Transverse colon (tissue), 4 donors: ENCODE measurements around the gene FBXL16. TPM values are rescaled to one million over a fixed set of nuclear protein-coding genes. Genes with fewer than 3 reads are reported as not detected.
A peak's percentile ranks its signal among the peaks of the same experiment; 100 is the strongest.

Experiments
- DNase-seq: peaks from one replicate; pipeline ENCODE4 v3.0.0-alpha.2; 2019
- H3K27ac ChIP-seq, 4 donors: fragments of 200-600 bp; sonication (generic); 2 replicates each; pipeline ENCODE4 v1.5.1; 2016 to 2018; ENCODE audit warnings: inconsistent platforms in 4 of 4
- H3K27me3 ChIP-seq: fragments of 200-600 bp; sonication (generic); 2 replicates; pipeline ENCODE4 v1.5.1; 2017; ENCODE audit warnings: inconsistent platforms
- H3K36me3 ChIP-seq, 4 donors: fragments of 200-600 bp; sonication (generic); 2 replicates each; pipeline ENCODE4 v1.5.1; 2017 to 2019; ENCODE audit warnings: inconsistent platforms in 4 of 4
- H3K4me1 ChIP-seq, 4 donors: fragments of 200-600 bp; sonication (generic); 2 replicates each; pipeline ENCODE4 v1.5.1; 2017 to 2020; ENCODE audit warnings: inconsistent platforms in 4 of 4
- H3K4me3 ChIP-seq, 4 donors: fragments of 200-600 bp; sonication (generic); 1 replicate in 1 of 4; 2 replicates in 3 of 4; pipeline versions ENCODE4 v1.5.1 to v1.6.1; 2017 to 2019; ENCODE audit warnings: inconsistent platforms in 4 of 4
- H3K9me3 ChIP-seq, 2 donors: fragments of 200-600 bp; sonication (generic); 2 replicates each; pipeline ENCODE4 v1.5.1; 2017 to 2019; ENCODE audit warnings: inconsistent platforms in 2 of 2
- CTCF ChIP-seq, 5 experiments: fragments of 200-600 bp in 3 of 5; fragments of 450-650 bp in 2 of 5; sonication (generic) in 3 of 5; IDR thresholded peaks; 1 replicate in 2 of 5; 2 replicates in 3 of 5; pipeline ENCODE4 v1.5.1; 2016 to 2017; ENCODE audit warnings: antibody characterized with exemption in 5 of 5, inconsistent platforms in 3 of 5, mild to moderate bottlenecking in 2 of 5, moderate library complexity in 1 of 5
- EP300 ChIP-seq: sonication (generic); formaldehyde crosslinking; IDR thresholded peaks from one replicate; pipeline ENCODE4 v1.6.1; 2017; ENCODE audit warnings: antibody characterized with exemption, low read depth
- POLR2A ChIP-seq: fragments of 450-650 bp; IDR thresholded peaks from one replicate; pipeline ENCODE4 v1.6.1; 2016; ENCODE audit warnings: antibody characterized with exemption, mild to moderate bottlenecking, moderate library complexity
- POLR2AphosphoS5 ChIP-seq, 3 donors: sonication (generic); formaldehyde crosslinking; IDR thresholded peaks; one replicate each; pipeline ENCODE4 v1.6.1; 2016; ENCODE audit warnings: antibody characterized with exemption in 3 of 3
- WGBS, 2 donors: methylation state at CpG; one replicate each; pipeline ENCODE4 v1.1.5; 2018; ENCODE audit warnings: low coverage in 1 of 2; 5-methylcytosine and 5-hydroxymethylcytosine counted together
- in situ Hi-C, 4 donors: fragments of 200-750 bp; cut with MboI; loops; one replicate each; pipeline versions ENCODE4 v1.15.0 to v1.15.1; 2017; ENCODE audit warnings: low sequenced_read_pairs in 3 of 4, low pct_ligation_motif_present in 1 of 4, low pct_unique_long_range_greater_than_20kb in 1 of 4
- intact Hi-C: fragments of 100-400 bp; cut with DNase I; formaldehyde crosslinking; loops from one replicate; pipeline ENCODE4 v1.15.1; 2023; ENCODE audit warnings: low total_unique reads
- total RNA-seq, 4 donors: library from RNA; depleted of rRNA; stranded (reverse); fragments of >200 nt; gene quantifications; one replicate each; pipeline ENCODE4 v1.1.0, GENCODE V29; 2016

The FBXL16 gene
- total RNA-seq, 4 donors from 2014 or later = 0.60 to 3.5 (median 1.6) TPM; not detected in 1

GRCh38 chr16:720447-720989, 14.9 kb upstream of the FBXL16 start:
- peak; percentile 46 for DNase-seq
- in situ Hi-C loops (no loop called here), intact Hi-C loops (no loop called here)
- peaks cover 30 to 51% (median 46%) of the 10 kb centered on the region in 4 donors for H3K4me1 ChIP-seq
- no peaks in the 10 kb centered on the region for H3K36me3 ChIP-seq
- peak overlapping the region; percentile 90 to 94 (median 93) for H3K27ac ChIP-seq
- TF ChIP-seq POLR2A = no peak
- no peak for TF ChIP-seq POLR2AphosphoS5 (IDR thresholded peaks at IDR 0.05)
- TF ChIP-seq CTCF (IDR thresholded peaks at IDR 0.05) = no peak
- TF ChIP-seq EP300 = no peak
- H3K4me3 ChIP-seq = peak overlapping the region; percentile 37 to 83 (median 68)
- peaks cover 31% of the 10 kb centered on the region for H3K27me3 ChIP-seq
- no peaks in the 10 kb centered on the region for H3K9me3 ChIP-seq
- 3% methylated on average over 6 of the region's 38 CpGs; no CpG with 5 or more reads in 1 of the 2 donors for WGBS, 2 donors

- intact Hi-C loops = no loop called here
Observed at GRCh38 chr16:719815-720446, 14.3 kb upstream of the FBXL16 start.

GRCh38 chr16:718922-719321, 13.3 kb upstream of the FBXL16 start:
- H3K27ac ChIP-seq = peak overlapping the region; percentile 49 to 94 (median 93)
- in situ Hi-C loops (loop anchor here in 1 of 4 donors (10.0 kb wide), 1 partner anchor 66 kb away; the partner anchor contains the start of genes CHTF18 and RPUSD1), intact Hi-C loops (no loop called here)
- peaks cover 30 to 61% (median 54%) of the 10 kb centered on the region in 4 donors for H3K4me1 ChIP-seq
- peak in 1 of 3 donors; percentile 46 for TF ChIP-seq POLR2AphosphoS5 (IDR thresholded peaks at IDR 0.05)
- TF ChIP-seq EP300 = no peak
- peak; percentile 12 for TF ChIP-seq POLR2A
- H3K36me3 ChIP-seq = no peaks in the 10 kb centered on the region
- peaks cover 26% of the 10 kb centered on the region for H3K27me3 ChIP-seq
- DNase-seq = peak; percentile 77
- H3K9me3 ChIP-seq = no peaks in the 10 kb centered on the region
- WGBS, 2 donors = 63% methylated on average over 6 of the region's 6 CpGs; no CpG with 5 or more reads in 1 of the 2 donors
- no peak overlapping the region for H3K4me3 ChIP-seq

More at GRCh38 chr16:719815-720446, 14.3 kb upstream of the FBXL16 start:
- Histone ChIP-seq H3K9me3 (no peaks in the 10 kb centered on the region), H3K27ac (peak overlapping the region; percentile 90 to 94 (median 93)), H3K27me3 (peaks cover 27% of the 10 kb centered on the region), H3K4me1 (peaks cover 30 to 54% (median 49%) of the 10 kb centered on the region in 4 donors), H3K4me3 (peak overlapping the region; percentile 37 to 83 (median 68)), H3K36me3 (no peaks in the 10 kb centered on the region)
- peak; percentile 34 for DNase-seq
- WGBS, 2 donors = 0 to 12% methylated on average over 1 to 15 of the region's 16 CpGs
- TF ChIP-seq CTCF (IDR thresholded peaks at IDR 0.05) (peak in 3 of 5 experiments; percentile 6 to 18 (median 10)), EP300 (no peak)
- in situ Hi-C loops = loop anchor here in 1 of 4 donors (10.0 kb wide), 1 partner anchor 65 kb away; the partner anchor contains the start of genes CHTF18 and RPUSD1

- intact Hi-C loops (no loop called here), in situ Hi-C loops (loop anchor here in 1 of 4 donors (10.0 kb wide), 1 partner anchor 66 kb away; the partner anchor contains the start of genes CHTF18 and RPUSD1)
- Histone ChIP-seq H3K36me3 (no peaks in the 10 kb centered on the region), H3K27me3 (peaks cover 31% of the 10 kb centered on the region), H3K9me3 (no peaks in the 10 kb centered on the region), H3K4me1 (peaks cover 30 to 61% (median 54%) of the 10 kb centered on the region in 4 donors), H3K4me3 (no peak overlapping the region), H3K27ac (peak overlapping the region in 3 of 4 donors; percentile 49 to 94 (median 92))
- no peak for DNase-seq
- TF ChIP-seq POLR2AphosphoS5 (IDR thresholded peaks at IDR 0.05) (no peak), EP300 (no peak), POLR2A (no peak), CTCF (IDR thresholded peaks at IDR 0.05) (no peak)
- 81% methylated on average over 9 of the region's 9 CpGs; no CpG with 5 or more reads in 1 of the 2 donors for WGBS, 2 donors
Observed at GRCh38 chr16:718389-718788, 12.8 kb upstream of the FBXL16 start.
